Activated naive CD8-positive, alpha-beta T cell treated with anti-CD3 and anti-CD28 coated beads, Interleukin-2, amount 50 U/mL, for 24 hours (primary cell): ENCODE measurements around the gene SMIM44.

Source experiments
- ATAC-seq: fragments of 150-1000 bp; cut with Tn5 transposase; one replicate; pipeline ENCODE4 v1.10.0; 2021
- DNase-seq: peaks from one replicate; pipeline ENCODE4 v3.0.0; 2021
- H3K27ac Mint-ChIP-seq: one replicate; pipeline ENCODE4 v1.8.0; 2021; ENCODE audit warnings: mild to moderate bottlenecking, mixed read lengths
- H3K27me3 Mint-ChIP-seq: one replicate; pipeline ENCODE4 v1.8.0; 2021; ENCODE audit warnings: mixed read lengths
- H3K36me3 Mint-ChIP-seq: one replicate; pipeline ENCODE4 v1.8.0; 2021; ENCODE audit warnings: low read depth, mixed read lengths
- H3K4me1 Mint-ChIP-seq: one replicate; pipeline ENCODE4 v1.8.0; 2021; ENCODE audit warnings: mixed read lengths
- H3K4me3 Mint-ChIP-seq: one replicate; pipeline ENCODE4 v1.8.0; 2021; ENCODE audit warnings: mild to moderate bottlenecking, moderate library complexity, mixed read lengths
- H3K9me3 Mint-ChIP-seq: one replicate; pipeline ENCODE4 v1.8.0; 2021; ENCODE audit warnings: mixed read lengths

The SMIM44 gene

GRCh38 chr19:3440082-3440481 is 43.2 kb downstream of the SMIM44 start:
- Mint-ChIP-seq H3K4me1 (peaks cover 6% of the 10 kb centered on the region), H3K36me3 (peaks cover 10% of the 10 kb centered on the region), H3K27ac (no peak overlapping the region), H3K9me3 (no peaks in the 10 kb centered on the region), H3K4me3 (no peak overlapping the region), H3K27me3 (no peaks in the 10 kb centered on the region)
- DNase-seq (peak; percentile 67), ATAC-seq (no peak)

- Mint-ChIP-seq H3K36me3 (peaks cover 20% of the 10 kb centered on the region), H3K4me1 (peaks cover 16% of the 10 kb centered on the region), H3K27me3 (no peaks in the 10 kb centered on the region), H3K4me3 (peak overlapping the region; percentile 96), H3K9me3 (no peaks in the 10 kb centered on the region), H3K27ac (peak overlapping the region; percentile 100)
- ATAC-seq (peak; percentile 95), DNase-seq (peak; percentile 98)
These were observed 48.3 kb downstream of the SMIM44 start for GRCh38 chr19:3434630-3435553.

GRCh38 chr19:3433805-3434540 is 49.3 kb downstream of the SMIM44 start:
- peak overlapping the region; percentile 100 for H3K27ac Mint-ChIP-seq
- H3K27me3 Mint-ChIP-seq: no peaks in the 10 kb centered on the region
- H3K9me3 Mint-ChIP-seq: no peaks in the 10 kb centered on the region
- no peak for DNase-seq
- peaks cover 16% of the 10 kb centered on the region for H3K4me1 Mint-ChIP-seq
- peaks cover 18% of the 10 kb centered on the region for H3K36me3 Mint-ChIP-seq
- H3K4me3 Mint-ChIP-seq: peak overlapping the region; percentile 96
- no peak for ATAC-seq

- Mint-ChIP-seq H3K36me3 (peaks cover 18% of the 10 kb centered on the region), H3K4me3 (no peak overlapping the region), H3K9me3 (no peaks in the 10 kb centered on the region), H3K27me3 (no peaks in the 10 kb centered on the region), H3K4me1 (peaks cover 16% of the 10 kb centered on the region), H3K27ac (no peak overlapping the region)
- DNase-seq: no peak
- no peak for ATAC-seq
These were observed 49.9 kb downstream of the SMIM44 start for GRCh38 chr19:3433313-3433712.
